GM10266 (cell line): ENCODE data around the gene COA5.

Experiments used
- DNase-seq: peaks from one replicate; pipeline ENCODE4 v3.0.0; 2012; ENCODE audit errors: extremely low spot score
- TF ChIP-seq, protein P1 (sequence below): IDR thresholded peaks from 2 replicates; pipeline ENCODE4 v1.5.1; 2012; ENCODE audit warnings: mild to moderate bottlenecking, low read depth; ENCODE audit not compliant: control insufficient read depth, insufficient read depth; ENCODE audit errors: missing control alignments

Gene COA5

DNA sequence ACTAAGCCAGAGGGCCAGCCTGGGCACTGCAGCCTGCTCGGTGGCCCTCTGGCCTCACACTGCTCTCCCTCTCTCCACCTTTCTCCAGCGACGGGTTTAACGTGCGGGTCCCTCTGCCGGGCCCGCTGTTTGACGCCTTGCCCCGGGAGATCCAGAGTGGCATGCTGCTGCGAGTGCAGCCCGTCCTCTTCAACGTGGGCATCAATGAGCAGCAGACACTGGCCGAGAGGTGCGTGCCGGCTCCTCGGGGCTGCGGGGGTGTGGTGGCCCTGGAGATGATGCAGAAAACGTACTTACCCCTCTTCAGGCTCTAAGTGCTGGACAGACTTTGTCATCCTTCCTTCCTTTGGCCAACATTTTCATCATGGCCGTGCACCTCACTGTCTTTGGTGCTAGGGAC is 42.4 kb downstream of the COA5 start:
- TF ChIP-seq, protein P1, sequence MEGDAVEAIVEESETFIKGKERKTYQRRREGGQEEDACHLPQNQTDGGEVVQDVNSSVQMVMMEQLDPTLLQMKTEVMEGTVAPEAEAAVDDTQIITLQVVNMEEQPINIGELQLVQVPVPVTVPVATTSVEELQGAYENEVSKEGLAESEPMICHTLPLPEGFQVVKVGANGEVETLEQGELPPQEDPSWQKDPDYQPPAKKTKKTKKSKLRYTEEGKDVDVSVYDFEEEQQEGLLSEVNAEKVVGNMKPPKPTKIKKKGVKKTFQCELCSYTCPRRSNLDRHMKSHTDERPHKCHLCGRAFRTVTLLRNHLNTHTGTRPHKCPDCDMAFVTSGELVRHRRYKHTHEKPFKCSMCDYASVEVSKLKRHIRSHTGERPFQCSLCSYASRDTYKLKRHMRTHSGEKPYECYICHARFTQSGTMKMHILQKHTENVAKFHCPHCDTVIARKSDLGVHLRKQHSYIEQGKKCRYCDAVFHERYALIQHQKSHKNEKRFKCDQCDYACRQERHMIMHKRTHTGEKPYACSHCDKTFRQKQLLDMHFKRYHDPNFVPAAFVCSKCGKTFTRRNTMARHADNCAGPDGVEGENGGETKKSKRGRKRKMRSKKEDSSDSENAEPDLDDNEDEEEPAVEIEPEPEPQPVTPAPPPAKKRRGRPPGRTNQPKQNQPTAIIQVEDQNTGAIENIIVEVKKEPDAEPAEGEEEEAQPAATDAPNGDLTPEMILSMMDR, result no peak
- DNase-seq, result no peak

DNA sequence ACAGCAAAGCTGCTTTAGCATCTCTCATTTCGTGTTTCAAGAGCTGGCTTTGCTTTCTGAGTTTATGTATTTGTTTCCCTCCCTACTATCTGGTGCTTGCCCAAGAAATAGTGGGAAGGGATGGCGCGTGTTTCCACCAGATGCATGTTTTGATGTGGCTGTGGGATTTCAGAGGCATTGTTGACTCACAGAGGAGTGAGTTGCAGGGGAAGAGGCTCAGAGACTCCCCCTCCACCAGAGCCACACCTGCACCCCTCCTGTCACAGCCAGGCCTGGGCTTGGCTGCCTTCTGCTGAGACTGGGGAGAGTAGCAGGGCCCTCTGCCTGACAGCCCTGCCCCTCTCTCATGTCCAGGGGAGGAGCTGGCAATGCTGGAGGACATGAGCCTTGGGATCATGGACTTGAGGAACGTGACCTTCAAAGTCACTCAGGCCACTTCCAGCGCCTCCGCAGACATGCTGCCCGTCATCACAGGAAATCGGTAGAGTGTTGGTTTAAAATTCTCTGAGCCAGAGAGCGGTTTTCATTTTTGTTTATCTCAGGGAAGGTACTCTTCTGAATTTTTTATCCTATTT is 42.9 kb downstream of the COA5 start:
- TF ChIP-seq, protein P1, result no peak
- no peak for DNase-seq

DNA sequence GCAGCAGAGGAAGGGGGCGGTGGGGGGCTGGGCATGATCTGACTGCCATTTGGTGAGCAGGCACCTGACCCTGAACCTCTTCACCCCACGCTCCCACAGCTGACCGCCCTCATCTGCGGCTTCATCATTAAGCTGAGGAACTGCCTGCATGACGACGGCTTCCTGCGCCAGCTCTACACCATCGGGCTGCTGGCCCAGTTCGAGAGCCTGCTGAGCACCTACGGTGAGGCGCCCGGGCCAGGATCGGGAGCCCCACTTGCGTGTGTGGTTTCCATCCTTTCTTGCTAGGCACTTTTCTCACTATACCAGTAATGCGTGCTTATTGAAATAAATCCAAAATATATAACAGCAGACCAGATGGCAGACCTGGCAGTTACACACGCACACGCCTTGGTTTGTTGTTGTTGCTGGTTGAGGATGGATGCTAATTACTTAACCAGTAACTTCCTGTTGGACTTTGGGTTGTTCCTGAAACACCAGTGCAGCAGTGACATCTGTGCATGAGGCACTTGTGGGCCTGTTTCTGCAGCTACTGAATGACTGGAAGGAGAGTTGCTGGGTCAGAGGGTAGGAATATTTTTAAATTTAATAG is 43.7 kb downstream of the COA5 start:
- DNase-seq, result no peak
- TF ChIP-seq, protein P1, result no peak

DNA sequence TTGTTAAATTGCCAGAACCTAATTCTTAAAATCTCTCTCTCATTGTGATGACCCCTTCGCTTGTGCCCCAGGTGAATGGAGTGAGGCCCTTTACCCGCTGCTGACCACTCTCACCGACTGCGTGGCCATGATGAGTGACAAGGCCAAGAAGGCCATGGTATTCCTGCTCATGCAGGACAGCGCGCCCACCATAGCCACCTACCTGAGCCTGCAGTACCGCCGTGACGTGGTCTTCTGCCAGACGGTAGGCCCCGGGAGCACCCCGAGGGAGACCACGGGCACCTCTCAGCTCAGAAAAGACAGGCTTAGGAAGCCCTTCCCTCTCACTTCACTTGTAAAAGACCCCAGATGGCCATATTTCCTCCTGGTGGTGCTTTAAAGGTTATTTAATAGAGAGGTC is 44.9 kb downstream of the COA5 start:
- no peak for DNase-seq
- TF ChIP-seq, protein P1, result no peak

DNA sequence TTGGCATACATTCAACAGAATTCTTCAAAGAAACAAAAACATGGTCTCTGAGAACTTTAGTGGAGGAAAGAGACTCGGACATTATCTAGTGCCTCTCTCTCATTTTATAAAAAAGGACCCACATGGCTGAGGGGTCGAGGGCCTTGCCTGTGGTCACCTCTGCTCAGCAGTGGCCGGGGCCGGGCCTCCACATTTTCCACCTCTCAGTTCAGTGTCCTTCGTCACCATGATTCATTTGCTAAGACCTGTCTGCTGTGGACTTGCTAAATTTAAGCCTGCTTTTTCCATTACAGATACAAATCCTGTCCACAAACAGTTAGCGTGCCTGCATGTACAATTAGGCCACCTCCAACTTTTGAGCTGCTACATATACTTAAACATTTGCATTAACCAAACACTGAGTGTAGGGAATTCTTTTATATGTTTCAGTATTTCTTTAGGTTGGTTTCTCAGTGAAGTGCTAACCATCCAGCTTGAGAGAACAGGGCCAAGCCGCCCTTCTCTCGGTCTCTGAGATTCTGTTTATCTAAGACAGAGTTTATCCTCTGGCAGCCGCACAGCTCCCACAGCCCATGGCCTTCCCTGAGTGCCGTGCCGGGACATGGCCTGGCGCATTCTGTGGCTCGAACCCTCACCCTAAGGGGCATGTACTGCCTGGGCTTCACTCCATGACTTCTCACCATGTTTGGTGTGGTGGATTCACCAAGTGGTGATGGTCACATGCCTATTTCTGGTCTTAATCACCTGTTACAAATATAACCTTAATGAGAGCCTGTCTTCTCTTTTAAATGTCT is 46.2 kb downstream of the COA5 start:
- TF ChIP-seq, protein P1, result no peak
- DNase-seq, result no peak

DNA sequence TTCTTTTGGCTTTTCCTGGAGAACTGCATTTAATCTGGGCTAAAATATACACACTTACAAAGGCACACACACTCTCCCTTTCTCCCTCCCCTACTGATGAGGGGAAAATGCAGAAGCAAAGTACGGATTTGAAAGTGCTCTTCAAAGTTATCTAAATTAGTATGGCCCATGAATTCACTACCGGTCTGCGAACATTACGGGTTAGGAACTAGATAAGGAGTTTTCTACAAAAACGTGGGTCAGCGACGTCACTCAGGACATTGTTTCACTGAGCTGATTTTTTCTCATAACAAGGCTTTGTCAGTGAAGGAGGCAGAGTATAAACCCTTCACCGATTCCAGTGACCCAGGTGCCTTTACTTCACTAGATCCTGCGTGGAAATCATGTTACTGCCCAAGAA is 47.3 kb downstream of the COA5 start:
- TF ChIP-seq, protein P1, result no peak
- DNase-seq, result no peak

DNA sequence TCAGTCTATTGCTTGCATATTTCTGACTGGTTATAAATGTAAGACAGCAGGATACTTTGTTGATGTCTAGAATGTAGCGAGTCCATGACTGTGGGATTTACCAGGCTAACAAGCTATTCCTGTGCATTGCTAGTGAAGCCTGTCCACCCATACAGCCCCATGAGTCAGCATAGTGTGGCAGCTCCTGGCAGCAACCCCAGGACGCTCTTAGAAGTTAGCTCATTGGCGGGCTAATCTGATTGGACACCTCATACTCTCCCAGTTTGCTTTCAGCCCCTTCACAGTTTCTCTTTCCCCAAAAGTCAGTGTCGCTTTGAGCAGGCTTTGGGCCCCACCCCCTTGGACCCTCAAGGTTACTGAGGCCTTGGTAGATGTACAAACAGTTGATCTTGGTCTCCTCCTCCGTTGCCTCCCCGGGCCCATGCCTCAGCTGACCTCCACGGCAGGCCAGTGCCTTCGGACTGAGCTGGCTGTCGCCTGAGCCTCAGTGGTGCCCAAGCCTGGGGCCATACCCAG is 48.0 kb downstream of the COA5 start:
- DNase-seq, result no peak
- TF ChIP-seq, protein P1, result no peak
